GM12801 (cell line): ENCODE data around the gene SDR39U1.

Source experiments
- CTCF ChIP-seq: IDR thresholded peaks from one replicate; pipeline ENCODE4 v1.5.1; 2011; ENCODE audit warnings: control low read depth; ENCODE audit not compliant: insufficient read length; ENCODE audit errors: extremely low read depth

Gene SDR39U1

DNA sequence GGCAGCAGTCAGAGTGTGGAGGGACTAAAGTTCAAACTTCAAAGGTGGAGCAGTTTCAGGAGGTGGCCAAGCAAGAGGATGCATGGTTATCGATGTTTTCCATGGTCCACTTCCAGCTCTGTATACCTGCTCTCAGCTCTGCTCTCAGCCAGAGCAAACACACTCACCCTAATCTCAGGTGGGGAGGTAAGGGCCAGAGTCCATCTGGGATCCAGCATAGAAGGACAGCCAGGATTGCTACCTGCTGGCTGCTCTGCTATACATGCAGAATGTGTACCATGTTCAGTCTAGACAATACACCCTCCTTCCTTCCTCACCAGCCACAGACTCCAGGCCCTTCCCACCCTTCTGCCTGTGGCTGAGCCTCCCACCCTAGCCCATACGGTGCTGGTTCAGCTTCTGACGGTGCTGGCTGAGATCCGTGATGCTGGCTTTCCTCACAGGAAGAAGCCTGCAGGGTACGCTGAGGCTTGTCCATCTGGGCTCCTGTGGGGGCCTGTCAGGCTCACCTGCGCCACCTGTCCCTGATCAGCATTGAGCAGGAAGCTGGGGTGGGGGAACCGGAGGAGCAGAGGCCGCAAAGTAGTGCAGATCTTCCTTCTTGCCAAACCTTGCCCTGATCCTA is 15.6 kb downstream of the SDR39U1 start:
- TF ChIP-seq CTCF = no peak

GRCh38 chr14:24426150-24426911 is 16.2 kb downstream of the SDR39U1 start:
- TF ChIP-seq CTCF = no peak

GRCh38 chr14:24425704-24426103 is 16.9 kb downstream of the SDR39U1 start:
- TF ChIP-seq CTCF = no peak

DNA sequence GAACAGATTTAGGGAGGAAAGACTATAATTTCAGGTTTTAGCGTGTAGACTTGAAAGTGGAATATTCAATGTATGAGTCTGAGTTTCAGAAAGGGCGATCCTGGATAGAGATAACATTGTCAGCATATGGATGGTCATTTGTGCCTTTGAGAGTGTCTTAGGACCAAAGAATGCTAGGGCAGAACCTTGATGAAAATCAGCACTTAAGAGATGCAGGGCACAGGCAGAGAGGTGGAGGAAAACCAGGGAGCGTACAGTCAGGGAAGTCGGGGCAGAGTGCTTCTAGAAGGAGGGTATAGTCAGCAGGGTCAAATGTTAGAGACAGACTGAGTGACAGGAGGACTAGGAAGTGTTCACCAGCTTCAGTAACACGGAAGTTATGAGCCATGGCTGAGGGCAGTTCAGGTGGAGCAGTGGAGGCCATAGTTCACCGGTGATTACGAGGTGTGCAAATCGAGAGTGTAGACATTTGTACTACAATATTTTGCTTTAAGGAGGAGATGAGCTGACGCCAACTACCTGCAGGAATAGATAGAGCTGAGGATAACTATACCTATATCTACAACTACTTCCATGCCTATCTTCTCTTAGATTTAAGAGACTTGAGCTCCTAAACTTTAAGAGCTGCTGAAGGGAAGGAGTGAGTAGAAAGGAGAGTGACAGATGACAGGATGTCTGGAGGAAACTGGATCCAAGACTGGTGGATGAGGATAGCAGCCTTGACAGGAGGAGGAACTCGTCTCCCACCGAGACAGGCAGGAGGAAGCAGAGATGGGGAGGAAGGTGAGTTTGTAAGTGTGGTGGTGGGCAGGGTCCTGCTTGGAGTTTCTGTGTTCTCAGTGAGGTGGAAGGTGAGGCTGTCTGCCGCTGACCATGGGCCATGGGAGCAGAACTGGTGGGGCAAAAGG is 19.6 kb downstream of the SDR39U1 start:
- TF ChIP-seq CTCF = no peak

GRCh38 chr14:24422261-24422660 is 20.3 kb downstream of the SDR39U1 start:
- no peak for TF ChIP-seq CTCF

- TF ChIP-seq CTCF = no peak
Observed at GRCh38 chr14:24418492-24418873, 24.1 kb downstream of the SDR39U1 start.

DNA sequence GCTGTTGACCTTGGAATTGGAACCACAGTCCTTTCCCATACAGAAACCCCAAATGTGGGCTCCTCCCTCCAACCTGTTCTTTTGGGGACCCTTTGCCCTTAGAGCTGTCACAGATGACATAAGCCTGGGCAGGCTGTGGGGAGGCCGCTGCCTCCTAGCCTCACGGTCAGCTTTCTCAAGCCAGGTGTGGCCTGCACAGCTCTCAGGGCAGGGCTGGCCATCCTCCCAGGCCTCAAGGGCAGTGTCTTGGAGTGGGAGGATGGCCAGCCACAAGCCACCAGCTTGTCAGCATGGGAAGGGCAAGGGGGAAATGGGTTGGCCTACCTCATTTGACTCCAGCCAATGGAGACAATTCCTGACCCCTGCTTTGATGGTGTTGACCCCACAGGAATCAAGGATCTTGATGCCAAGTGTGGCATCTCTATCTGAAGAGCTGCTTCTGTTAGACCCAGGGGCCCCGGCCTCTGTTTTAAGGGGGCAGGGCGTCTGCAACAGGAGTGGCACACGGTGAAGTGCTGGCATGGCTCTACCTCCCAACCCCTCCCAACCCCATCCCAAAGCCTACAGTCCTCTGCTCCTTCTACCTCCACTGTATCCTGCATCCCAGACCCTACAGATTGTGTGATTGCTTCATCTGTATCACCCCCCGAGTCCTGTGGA is 24.6 kb downstream of the SDR39U1 start:
- no peak for TF ChIP-seq CTCF
